22Rv1 (cell line): Measurements from ENCODE around the gene MFN2.

Experiments used
- CTCF ChIP-seq: fragments of 450-650 bp; IDR thresholded peaks from 2 replicates; pipeline ENCODE4 v1.5.1; 2017; ENCODE audit warnings: mild to moderate bottlenecking
- ZFX ChIP-seq: fragments of 450-650 bp; IDR thresholded peaks from 2 replicates; pipeline ENCODE4 v1.6.1; 2017; ENCODE audit warnings: antibody characterized with exemption, borderline replicate concordance

DNA sequence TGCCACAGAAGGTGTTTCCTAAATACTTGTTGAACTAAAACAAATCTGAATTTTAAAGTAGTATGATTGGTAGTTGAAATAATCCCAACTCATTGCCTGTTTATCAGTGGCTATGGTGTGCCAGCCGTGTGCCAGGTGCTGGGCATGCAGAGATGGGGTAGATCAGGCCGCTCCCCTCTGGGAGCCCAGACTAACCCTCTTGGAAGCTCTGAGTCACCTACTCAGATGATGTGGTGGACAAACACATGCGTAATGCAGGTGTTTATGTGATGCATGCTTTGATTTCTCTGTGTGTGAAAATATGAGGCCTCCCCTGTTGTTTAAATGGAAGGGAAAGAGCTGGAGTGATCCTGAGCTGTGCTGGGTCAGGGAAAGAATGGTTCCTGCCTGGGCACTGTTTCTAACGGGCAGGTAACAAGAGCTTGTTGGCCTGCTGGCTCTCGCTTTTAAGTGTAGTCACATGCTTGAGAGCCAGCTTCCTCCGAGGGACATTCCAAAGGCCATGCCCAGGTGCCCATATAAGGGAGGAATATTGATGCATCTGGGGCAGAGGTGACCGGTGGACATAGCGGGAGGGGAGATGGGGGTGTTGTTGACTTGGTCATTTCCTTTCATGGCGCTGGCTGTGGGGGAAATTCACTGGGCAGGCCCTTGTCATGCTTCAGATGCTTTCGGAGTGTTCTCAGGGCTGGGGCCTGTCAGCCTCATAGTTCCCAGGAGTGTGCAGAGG, 10.2 kb downstream of the MFN2 start:
- no peak for TF ChIP-seq CTCF
- TF ChIP-seq ZFX = no peak
